ENCODE data around the gene THSD4. TPM values are rescaled to one million over a fixed set of nuclear protein-coding genes. Genes with fewer than 3 reads are reported as not detected.

The THSD4 gene
- total RNA-seq, 1 experiment from 2014 or later = 0.29 TPM

DNA sequence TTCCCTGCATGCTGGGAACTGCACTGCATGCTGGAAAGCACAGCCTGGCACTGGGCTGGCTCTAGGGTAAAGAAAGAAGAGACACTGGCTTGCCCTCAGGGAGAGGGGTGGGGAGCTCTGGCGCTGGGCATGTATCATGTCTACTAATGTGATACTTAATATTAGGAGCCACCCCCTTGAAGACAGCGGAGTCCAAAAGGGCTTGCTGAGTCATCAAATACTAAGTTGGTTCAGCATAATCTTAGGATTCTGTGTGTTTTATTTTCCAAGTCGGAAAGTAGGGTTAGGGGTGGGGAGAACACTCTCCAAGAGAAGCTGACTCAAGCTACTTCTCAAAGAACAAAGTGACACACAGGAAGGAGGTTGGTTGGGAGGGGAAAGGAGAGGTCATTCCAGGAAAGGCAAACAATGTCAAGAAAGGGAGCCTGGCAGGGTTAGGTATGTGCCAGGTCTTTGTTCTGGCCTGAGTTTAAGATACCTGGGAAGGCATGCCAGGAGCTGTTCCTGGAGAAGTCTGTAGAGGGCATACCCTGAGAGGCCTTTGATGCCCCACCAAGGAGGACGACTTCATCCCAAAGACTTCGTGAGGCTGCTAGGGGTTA is 457.3 kb downstream of the THSD4 start:
- Mint-ChIP-seq H3K27me3 (ENCODE audit: insufficient read depth, unreplicated experiment) (no peaks in the 10 kb centered on the region), H3K9me3 (ENCODE audit: unreplicated experiment) (no peaks in the 10 kb centered on the region), H3K4me1 (ENCODE audit: low read depth, unreplicated experiment) (no peaks in the 10 kb centered on the region), H3K27ac (ENCODE audit: unreplicated experiment) (no peak overlapping the region), H3K36me3 (ENCODE audit: insufficient read depth, unreplicated experiment) (no peaks in the 10 kb centered on the region), H3K4me3 (ENCODE audit: unreplicated experiment) (no peak overlapping the region)
- no peaks in the 10 kb centered on the region for H3K27me3 ChIP-seq (replicated peaks; ENCODE audit: control insufficient read depth, insufficient read depth, low read length)
- intact Hi-C loops (cut with micrococcal nuclease; ENCODE audit: unreplicated experiment) = no loop called here
- ChIA-PET CTCF (interaction anchor here (0.5 kb wide), 1 partner anchor 171 kb away, joined by 3 read pairs; no protein-coding TSS in a partner anchor), POLR2A (no interaction called here)
- H3K4me1 ChIP-seq = no peaks in the 10 kb centered on the region
- no peak for DNase-seq
- H3K36me3 ChIP-seq (ENCODE audit: control insufficient read depth, insufficient read depth, low read length) = no peaks in the 10 kb centered on the region
- BruUV-seq (replicated peaks) = no TSS peak
- no peak overlapping the region for H3K4me3 ChIP-seq (ENCODE audit: low read depth, low read length)
- no peaks in the 10 kb centered on the region for H3K9me3 ChIP-seq
- no peak for TF ChIP-seq CTCF (IDR thresholded peaks at IDR 0.05; ENCODE audit: insufficient read depth in 1 of 2, low read depth in 1 of 2, low read length in 1 of 2, severe bottlenecking in 1 of 2, unreplicated experiment in 1 of 2)

DNA sequence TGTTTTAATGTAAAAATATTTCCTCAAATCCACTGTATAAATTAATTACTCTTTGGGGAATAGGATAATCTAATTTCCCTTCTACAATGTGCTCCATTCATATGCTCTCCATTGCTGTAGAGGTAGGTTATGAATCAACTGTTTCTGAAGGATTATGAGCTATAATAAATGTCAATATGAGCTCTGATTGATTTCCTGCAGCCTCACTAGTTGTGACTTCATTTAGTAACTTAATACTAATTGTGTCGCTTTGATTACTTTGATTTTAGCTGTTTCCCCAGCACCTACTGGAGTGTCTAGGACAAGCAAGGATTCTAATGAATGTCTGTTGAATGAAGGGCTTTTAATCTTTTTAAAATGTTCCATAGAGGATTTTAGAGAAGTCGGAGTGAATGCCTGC is 458.3 kb downstream of the THSD4 start:
- no TSS peak for BruUV-seq (replicated peaks)
- intact Hi-C loops (cut with micrococcal nuclease; ENCODE audit: unreplicated experiment) = no loop called here
- no peaks in the 10 kb centered on the region for H3K9me3 Mint-ChIP-seq (ENCODE audit: unreplicated experiment)

DNA sequence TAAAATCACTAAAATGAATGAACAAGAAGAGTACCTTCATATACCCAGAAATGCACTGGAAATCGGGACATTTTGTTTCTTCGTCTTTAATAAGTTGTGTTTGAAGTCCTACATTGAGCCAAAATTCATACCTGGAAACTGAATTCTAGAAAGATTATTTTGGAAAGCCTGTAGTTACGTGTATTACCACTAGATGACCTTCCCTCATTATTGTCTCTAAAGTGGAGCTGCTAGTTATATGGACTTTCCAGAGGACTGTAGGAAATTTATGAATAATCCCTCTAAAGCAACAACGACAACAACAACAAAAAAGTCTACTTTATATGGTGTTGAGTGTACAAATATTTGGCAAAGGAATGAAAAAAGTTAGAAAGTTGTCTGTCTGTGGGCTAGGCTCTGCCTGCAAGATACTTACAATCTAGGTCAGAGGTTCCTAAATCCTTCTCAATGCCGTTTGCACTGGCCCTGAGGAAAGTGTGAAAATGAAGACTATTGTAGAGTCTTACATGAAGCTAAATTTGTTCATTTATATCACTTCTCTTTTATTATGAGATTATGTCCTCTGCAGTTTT is 460.3 kb downstream of the THSD4 start:
- H3K4me1 ChIP-seq = no peaks in the 10 kb centered on the region
- no peak overlapping the region for H3K4me3 ChIP-seq (ENCODE audit: low read depth, low read length)
- Mint-ChIP-seq H3K36me3 (ENCODE audit: insufficient read depth, unreplicated experiment) (no peaks in the 10 kb centered on the region), H3K27ac (ENCODE audit: unreplicated experiment) (no peak overlapping the region), H3K4me1 (ENCODE audit: low read depth, unreplicated experiment) (no peaks in the 10 kb centered on the region), H3K9me3 (ENCODE audit: unreplicated experiment) (no peaks in the 10 kb centered on the region), H3K27me3 (ENCODE audit: insufficient read depth, unreplicated experiment) (no peaks in the 10 kb centered on the region), H3K4me3 (ENCODE audit: unreplicated experiment) (no peak overlapping the region)
- H3K27me3 ChIP-seq (replicated peaks; ENCODE audit: control insufficient read depth, insufficient read depth, low read length) = no peaks in the 10 kb centered on the region
- peak; percentile 51 to 65 for TF ChIP-seq CTCF (IDR thresholded peaks at IDR 0.05; ENCODE audit: insufficient read depth in 1 of 2, low read depth in 1 of 2, low read length in 1 of 2, severe bottlenecking in 1 of 2, unreplicated experiment in 1 of 2)
- no peaks in the 10 kb centered on the region for H3K9me3 ChIP-seq
- no peaks in the 10 kb centered on the region for H3K36me3 ChIP-seq (ENCODE audit: control insufficient read depth, insufficient read depth, low read length)
- DNase-seq = no peak
- intact Hi-C loops (cut with micrococcal nuclease; ENCODE audit: unreplicated experiment) = loop anchor here (1.0 kb wide), 3 partner anchors 76 to 155 kb away; no protein-coding TSS in a partner anchor
- BruUV-seq (replicated peaks) = no TSS peak
- ChIA-PET CTCF (interaction anchor here (0.7 to 1.7 kb wide), 8 partner anchors 24 to 225 kb away, joined by 3 to 5 read pairs (median 3); no protein-coding TSS in a partner anchor), POLR2A (interaction anchor here (0.6 kb wide), 1 partner anchor 223 kb away, joined by 3 read pairs; no protein-coding TSS in a partner anchor)

More for the DNA sequence above, 458.3 kb downstream of the THSD4 start:
- no peak for TF ChIP-seq CTCF (IDR thresholded peaks at IDR 0.05; ENCODE audit: insufficient read depth in 1 of 2, low read depth in 1 of 2, low read length in 1 of 2, severe bottlenecking in 1 of 2, unreplicated experiment in 1 of 2)
- POLR2A ChIA-PET = no interaction called here
- Histone ChIP-seq H3K27me3 (replicated peaks; ENCODE audit: control insufficient read depth, insufficient read depth, low read length) (no peaks in the 10 kb centered on the region), H3K4me3 (ENCODE audit: low read depth, low read length) (no peak overlapping the region), H3K9me3 (no peaks in the 10 kb centered on the region), H3K36me3 (ENCODE audit: control insufficient read depth, insufficient read depth, low read length) (no peaks in the 10 kb centered on the region), H3K4me1 (no peaks in the 10 kb centered on the region)
- H3K4me3 Mint-ChIP-seq (ENCODE audit: unreplicated experiment) = no peak overlapping the region
- no peak overlapping the region for H3K27ac Mint-ChIP-seq (ENCODE audit: unreplicated experiment)
- H3K36me3 Mint-ChIP-seq (ENCODE audit: insufficient read depth, unreplicated experiment) = no peaks in the 10 kb centered on the region
- H3K4me1 Mint-ChIP-seq (ENCODE audit: low read depth, unreplicated experiment) = no peaks in the 10 kb centered on the region
- CTCF ChIA-PET = no interaction called here
- no peaks in the 10 kb centered on the region for H3K27me3 Mint-ChIP-seq (ENCODE audit: insufficient read depth, unreplicated experiment)
- DNase-seq = no peak
